ENCODE results near the gene PKMYT1. TPM values are rescaled to one million over a fixed set of nuclear protein-coding genes. Genes with fewer than 3 reads are reported as not detected.
A peak's percentile ranks its signal among the peaks of the same experiment; 100 is the strongest.

PKMYT1 gene
- polyA plus RNA-seq, 1 donor (not counting 4 experiments of a cell fraction or from before 2014, with no cell fraction given) = 6.9 TPM

GRCh38 chr16:3010510-3010909 lies 30.3 kb upstream of the PKMYT1 start:
- H3K4me1 ChIP-seq (ENCODE audit: control insufficient read depth, extremely low read depth, insufficient read depth, low read length) = peaks cover 14% of the 10 kb centered on the region
- H3K27ac ChIP-seq (ENCODE audit: control insufficient read depth, insufficient read depth, low read length) = no peak overlapping the region
- no peaks in the 10 kb centered on the region for H3K9me1 ChIP-seq (ENCODE audit: control insufficient read depth, extremely low read depth, insufficient read depth, low read length)
- dilution Hi-C loops (cut with MboI; ENCODE audit: extremely low pct_ligation_motif_present, low sequenced_read_pairs) = no loop called here
- no peak overlapping the region for H3K4me3 ChIP-seq (ENCODE audit: control insufficient read depth in 2 of 3, extremely low read depth in 1 of 3, insufficient read depth in 2 of 3, low read depth in 1 of 3, low read length in 3 of 3)
- no peak overlapping the region for H3K4me2 ChIP-seq (ENCODE audit: control insufficient read depth, extremely low read depth, insufficient read depth, low read depth, low read length)
- no peaks in the 10 kb centered on the region for H3K79me2 ChIP-seq (ENCODE audit: control insufficient read depth, insufficient read depth, low read length)
- H2AFZ ChIP-seq (ENCODE audit: control insufficient read depth, low read length) = no peak overlapping the region
- no peaks in the 10 kb centered on the region for H3K36me3 ChIP-seq (ENCODE audit: control insufficient read depth in 2 of 2, extremely low read depth in 1 of 2, insufficient read depth in 2 of 2, low read length in 2 of 2)
- no peaks in the 10 kb centered on the region for H4K20me1 ChIP-seq (ENCODE audit: control insufficient read depth, extremely low read depth, insufficient read depth, low read length)
- no peak for TF ChIP-seq EZH2 (IDR thresholded peaks at IDR 0.05; ENCODE audit: low read length)
- no peak for TF ChIP-seq CTCF (optimal IDR thresholded peaks at IDR 0.05 in 1 of 3, IDR thresholded peaks at IDR 0.05 in 1 of 3, conservative IDR thresholded peaks at IDR 0.05 in 1 of 3; ENCODE audit: extremely low read depth in 1 of 3, insufficient read depth in 2 of 3, low read length in 3 of 3)
- DNase-seq (ENCODE audit: low read depth, low spot score) (no peak), FAIRE-seq (no peak)
- no peaks in the 10 kb centered on the region for H3K9me3 ChIP-seq (ENCODE audit: control insufficient read depth, low read depth, low read length)
- H3K27me3 ChIP-seq (ENCODE audit: control insufficient read depth, extremely low read depth, insufficient read depth, low read length) = peaks cover 35% of the 10 kb centered on the region
- H3K9ac ChIP-seq (ENCODE audit: control insufficient read depth, extremely low read depth, insufficient read depth, low read length) = no peak overlapping the region

- no peak for FAIRE-seq
- no peaks in the 10 kb centered on the region for H3K9me1 ChIP-seq (ENCODE audit: control insufficient read depth, extremely low read depth, insufficient read depth, low read length)
- H2AFZ ChIP-seq (ENCODE audit: control insufficient read depth, low read length) = no peak overlapping the region
- dilution Hi-C loops (cut with MboI; ENCODE audit: extremely low pct_ligation_motif_present, low sequenced_read_pairs) = no loop called here
- H4K20me1 ChIP-seq (ENCODE audit: control insufficient read depth, extremely low read depth, insufficient read depth, low read length) = no peaks in the 10 kb centered on the region
- TF ChIP-seq EZH2 (IDR thresholded peaks at IDR 0.05; ENCODE audit: low read length) (no peak), CTCF (optimal IDR thresholded peaks at IDR 0.05 in 1 of 3, IDR thresholded peaks at IDR 0.05 in 1 of 3, conservative IDR thresholded peaks at IDR 0.05 in 1 of 3; ENCODE audit: extremely low read depth in 1 of 3, insufficient read depth in 2 of 3, low read length in 3 of 3) (no peak)
- H3K9me3 ChIP-seq (ENCODE audit: control insufficient read depth, low read depth, low read length) = no peaks in the 10 kb centered on the region
- no peak overlapping the region for H3K27ac ChIP-seq (ENCODE audit: control insufficient read depth, insufficient read depth, low read length)
- H3K9ac ChIP-seq (ENCODE audit: control insufficient read depth, extremely low read depth, insufficient read depth, low read length) = no peak overlapping the region
- peaks cover 35% of the 10 kb centered on the region for H3K27me3 ChIP-seq (ENCODE audit: control insufficient read depth, extremely low read depth, insufficient read depth, low read length)
- peaks cover 14% of the 10 kb centered on the region for H3K4me1 ChIP-seq (ENCODE audit: control insufficient read depth, extremely low read depth, insufficient read depth, low read length)
- H3K79me2 ChIP-seq (ENCODE audit: control insufficient read depth, insufficient read depth, low read length) = no peaks in the 10 kb centered on the region
- no peaks in the 10 kb centered on the region for H3K36me3 ChIP-seq (ENCODE audit: control insufficient read depth in 2 of 2, extremely low read depth in 1 of 2, insufficient read depth in 2 of 2, low read length in 2 of 2)
- H3K4me3 ChIP-seq (ENCODE audit: control insufficient read depth in 2 of 3, extremely low read depth in 1 of 3, insufficient read depth in 2 of 3, low read depth in 1 of 3, low read length in 3 of 3) = no peak overlapping the region
- DNase-seq (ENCODE audit: low read depth, low spot score) = no peak
- H3K4me2 ChIP-seq (ENCODE audit: control insufficient read depth, extremely low read depth, insufficient read depth, low read depth, low read length) = peak overlapping the region; percentile 10
Observed at GRCh38 chr16:3009568-3010390, 29.5 kb upstream of the PKMYT1 start.
